NCI-H146 (cell line): Measurements from ENCODE around the gene DMAC2L.
"Not testable (repeated sequence)": the region's sequence is repeated elsewhere in the genome, so short reads cannot be mapped to it uniquely, and the experiment has no call there.

Source experiments
- DNase-seq: peaks from one replicate; lab custom pipeline; 2025; lab: John Stamatoyannopoulos, UW

DMAC2L gene, protein sequence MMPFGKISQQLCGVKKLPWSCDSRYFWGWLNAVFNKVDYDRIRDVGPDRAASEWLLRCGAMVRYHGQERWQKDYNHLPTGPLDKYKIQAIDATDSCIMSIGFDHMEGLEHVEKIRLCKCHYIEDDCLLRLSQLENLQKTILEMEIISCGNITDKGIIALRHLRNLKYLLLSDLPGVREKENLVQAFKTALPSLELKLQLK

DNA sequence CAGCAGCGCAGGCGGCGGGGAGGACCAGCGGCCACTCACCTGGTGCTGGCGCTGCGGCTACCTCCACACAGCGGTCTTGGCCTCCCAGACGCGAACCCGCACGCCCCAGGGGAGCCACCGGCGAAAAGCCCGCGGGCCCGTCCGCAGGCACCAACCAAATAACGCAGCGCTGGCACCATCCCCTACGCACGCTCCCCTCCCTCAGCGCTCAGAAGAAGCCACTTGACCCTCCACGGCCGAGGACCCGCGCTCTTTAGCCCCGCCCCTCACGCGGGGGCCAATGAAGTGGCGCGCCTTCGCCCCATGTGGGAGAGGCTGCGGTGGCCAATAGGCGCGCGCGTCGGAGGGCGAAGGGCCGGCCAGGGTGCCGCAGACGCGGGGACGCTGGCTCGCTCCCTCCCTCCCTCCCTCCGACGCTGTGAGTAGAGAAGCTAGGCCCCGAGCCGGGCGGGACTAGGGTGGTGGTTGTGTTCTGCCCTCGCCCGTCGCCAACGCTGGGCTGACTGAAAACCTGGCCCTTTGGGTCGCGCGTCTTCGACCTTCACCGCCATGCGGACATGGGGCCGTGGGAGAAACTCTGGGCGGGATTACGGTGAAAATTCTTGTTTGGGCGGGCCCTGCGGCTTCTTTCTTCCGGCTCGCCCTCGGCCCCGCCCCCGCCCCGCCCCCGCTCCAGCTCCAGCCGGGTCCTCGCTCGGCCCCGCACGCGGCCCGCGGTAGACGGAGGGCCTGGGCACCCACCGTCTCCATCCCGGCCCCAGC lies at the start of gene DMAC2L, which contains the start of gene L2HGDH:
TSS of gene DMAC2L (plus strand) at position 353 of the 762 bp plus-strand sequence. CDS start 9,164 bp downstream, outside the sequence.
TSS of gene L2HGDH (minus strand) at position 258 of the 762 bp plus-strand sequence. CDS start at position 179, 79 bp downstream.
- peak; percentile 96 for DNase-seq

DNA sequence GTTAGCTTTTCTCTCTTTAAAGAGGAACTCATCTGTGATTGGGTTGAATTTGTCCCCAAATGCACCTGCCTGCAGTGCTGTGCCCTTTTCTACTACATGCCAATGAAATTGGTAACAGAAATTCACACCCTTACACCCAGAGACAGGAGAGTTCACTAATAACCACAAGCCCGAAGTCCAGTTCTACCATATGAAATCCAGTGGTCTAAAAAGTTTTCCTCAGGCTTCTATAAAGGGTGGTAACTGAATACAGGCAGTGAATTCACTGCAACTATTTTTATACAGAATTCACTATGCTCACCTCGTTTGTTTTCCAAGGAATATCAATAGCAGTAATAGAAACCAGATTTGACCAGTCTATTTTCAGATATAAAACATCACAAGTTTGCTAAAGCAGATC lies 49.3 kb upstream of the DMAC2L start:
- DNase-seq = no peak

DNA sequence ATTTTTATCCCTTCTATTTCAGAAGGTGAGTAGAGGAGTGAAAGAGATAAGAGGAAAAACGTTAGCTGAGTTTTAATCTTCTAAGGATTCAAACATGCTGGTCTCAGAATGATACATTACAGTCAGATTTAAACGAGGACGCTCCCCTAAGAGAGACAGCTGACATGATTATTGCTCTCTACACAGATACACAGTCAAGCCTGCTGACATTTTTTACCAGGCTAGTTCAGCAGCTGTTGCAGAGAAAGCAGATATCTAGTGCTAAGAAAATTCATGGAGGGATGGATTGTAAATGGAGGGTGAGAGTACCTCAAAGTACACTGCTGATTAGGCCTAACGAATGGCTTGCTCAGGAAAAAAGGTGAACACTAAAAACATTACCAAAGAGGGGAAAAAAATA lies 48.8 kb upstream of the DMAC2L start:
- DNase-seq = no peak

DNA sequence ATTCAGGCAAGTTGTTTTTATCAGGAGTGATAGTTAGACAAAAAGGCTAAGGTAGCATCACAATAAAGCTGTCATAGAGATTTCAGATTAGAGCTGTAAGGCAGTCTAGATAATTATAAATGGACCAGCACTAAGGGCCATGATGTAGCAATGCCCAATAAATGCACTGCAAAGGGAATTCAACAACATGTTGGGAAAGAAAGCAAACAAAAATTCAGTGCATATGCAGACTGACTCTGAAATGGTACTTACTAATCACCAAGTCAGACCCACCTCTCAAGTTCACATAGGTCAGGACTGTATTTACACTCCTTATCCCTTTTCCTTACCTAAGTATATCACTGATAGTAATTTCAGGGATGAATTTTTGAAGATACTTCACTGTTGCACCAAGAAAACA lies 47.1 kb upstream of the DMAC2L start:
- no peak for DNase-seq

DNA sequence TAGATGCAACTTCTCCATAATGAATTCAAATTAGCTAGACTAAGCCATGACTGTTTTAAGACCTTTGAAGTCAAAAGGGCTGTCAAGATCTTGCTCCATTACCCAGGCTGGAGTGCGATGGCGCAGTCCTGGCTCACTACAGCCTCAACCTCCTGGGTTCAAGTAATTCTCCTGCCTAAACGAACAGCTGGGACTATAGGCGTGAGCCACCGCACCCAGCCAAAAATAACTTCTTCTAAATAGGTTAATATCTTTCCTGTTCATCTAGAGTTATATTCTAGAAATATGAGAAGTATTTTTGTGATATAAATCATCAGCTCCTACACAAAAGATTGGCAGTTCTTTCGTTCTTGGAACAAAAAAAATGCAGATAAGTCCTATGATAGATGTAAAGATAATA lies 41.2 kb upstream of the DMAC2L start:
- DNase-seq = no peak

DNA sequence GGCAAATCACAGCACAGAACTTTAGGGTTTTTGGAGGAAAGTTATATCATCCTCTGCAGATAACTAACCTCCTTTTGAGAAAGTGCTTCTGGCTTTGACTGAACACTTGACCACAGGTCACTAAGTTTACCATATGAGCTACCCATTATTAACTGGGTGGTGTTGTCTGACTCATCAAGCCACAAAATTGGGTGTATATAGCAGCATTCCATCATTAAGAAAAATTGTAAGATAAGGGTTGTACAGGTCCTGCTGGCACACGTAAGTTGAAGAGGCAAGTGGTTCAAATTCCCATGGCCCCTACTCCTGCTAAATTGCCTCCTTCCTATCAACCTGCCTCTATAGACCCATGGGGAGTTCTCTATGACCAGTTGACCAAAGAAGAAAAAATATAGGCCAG lies 39.6 kb upstream of the DMAC2L start:
- no peak for DNase-seq

DNA sequence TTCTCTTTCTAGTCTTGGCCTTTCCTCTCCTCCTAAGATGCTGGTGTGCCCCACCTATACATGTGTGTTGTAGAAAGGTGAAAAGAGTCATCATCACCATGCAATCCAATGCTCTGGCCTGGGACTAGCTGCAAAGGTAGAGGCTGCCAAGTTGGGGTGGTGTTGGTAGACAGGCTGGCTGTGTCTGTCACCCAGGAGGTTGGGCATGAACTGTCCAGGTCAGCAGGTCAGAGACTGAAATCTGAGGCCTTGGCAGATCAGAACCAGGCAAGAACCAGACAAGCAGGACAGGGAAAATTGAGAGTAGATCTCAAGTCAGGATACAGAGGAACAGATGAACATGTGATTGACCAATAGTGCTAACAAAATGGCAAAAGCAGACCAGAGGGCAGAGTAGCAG lies 26.3 kb upstream of the DMAC2L start:
- DNase-seq = no peak

DNA sequence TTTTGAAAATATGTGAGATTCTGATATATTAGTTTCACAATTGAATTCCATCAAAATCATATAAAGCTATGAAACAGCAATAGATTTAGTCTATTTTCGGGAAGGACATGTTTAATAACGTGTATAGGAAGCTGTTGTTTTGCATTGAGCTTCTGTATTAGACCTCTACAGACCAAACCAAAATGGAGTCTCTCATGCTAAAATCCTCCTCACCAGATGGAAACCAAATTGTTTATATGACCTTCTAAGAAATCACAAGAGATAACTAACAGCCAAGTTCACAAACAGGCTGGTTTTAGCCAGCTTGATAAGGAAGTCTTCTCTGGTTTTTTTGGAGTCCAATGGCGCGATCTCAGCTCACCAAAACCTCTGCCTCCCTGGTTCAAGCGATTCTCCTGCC lies 24.0 kb upstream of the DMAC2L start:
- DNase-seq = no peak

DNA sequence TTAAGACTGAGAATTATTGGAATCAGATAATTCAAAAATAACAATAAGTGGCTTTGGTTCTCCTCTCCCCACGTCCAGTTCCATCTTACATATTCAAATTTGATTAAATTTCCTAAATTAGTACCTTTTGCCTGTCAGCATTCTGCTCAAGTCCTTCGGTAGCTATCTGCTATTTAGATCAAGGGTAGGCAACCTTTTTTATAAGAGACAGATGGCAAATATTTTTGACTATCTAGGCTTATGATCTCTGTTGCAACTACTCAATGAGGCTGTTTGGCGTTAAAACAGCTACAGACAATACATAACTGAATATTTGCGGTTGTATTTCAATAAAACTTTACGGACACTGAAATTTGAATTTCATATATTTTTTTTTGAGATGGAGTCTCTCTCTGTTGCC lies 21.8 kb upstream of the DMAC2L start:
- no peak for DNase-seq

DNA sequence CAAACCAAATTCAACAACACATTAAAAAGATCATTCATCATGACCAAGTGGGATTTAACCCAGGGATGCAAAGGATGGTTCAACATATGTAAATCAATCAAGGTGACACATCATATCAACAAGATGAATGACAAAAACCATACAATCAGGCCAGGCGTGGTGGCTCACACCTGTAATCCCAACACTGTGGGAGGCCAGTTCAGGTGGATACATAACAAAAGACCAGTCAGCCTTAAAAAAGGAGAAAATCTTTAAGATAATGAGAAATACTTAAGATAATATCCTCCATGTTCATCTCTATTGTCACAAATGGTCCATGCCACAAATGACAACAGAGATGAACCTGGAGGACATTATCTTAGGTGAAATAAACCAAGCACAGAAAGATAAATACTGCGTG lies 12.5 kb upstream of the DMAC2L start:
- DNase-seq = no peak

DNA sequence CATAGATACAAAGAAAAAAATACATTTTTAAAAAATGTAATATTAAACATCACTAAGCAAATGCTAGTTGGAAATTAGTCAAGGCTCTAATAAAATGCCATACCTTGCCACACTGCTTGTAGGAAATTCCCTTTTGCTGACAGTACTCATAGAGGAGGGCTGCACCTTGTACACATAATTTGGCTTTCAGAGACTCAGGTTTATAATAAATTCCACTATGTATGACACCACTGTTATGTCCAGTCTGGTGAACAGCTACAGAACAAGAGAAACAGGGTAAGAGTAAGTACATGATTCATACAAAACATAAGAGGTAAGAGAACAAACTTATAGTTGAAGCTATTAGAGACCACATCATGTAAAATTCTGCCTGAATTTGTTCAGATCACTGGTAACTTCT lies 10.2 kb upstream of the DMAC2L start:
- DNase-seq = no peak

DNA sequence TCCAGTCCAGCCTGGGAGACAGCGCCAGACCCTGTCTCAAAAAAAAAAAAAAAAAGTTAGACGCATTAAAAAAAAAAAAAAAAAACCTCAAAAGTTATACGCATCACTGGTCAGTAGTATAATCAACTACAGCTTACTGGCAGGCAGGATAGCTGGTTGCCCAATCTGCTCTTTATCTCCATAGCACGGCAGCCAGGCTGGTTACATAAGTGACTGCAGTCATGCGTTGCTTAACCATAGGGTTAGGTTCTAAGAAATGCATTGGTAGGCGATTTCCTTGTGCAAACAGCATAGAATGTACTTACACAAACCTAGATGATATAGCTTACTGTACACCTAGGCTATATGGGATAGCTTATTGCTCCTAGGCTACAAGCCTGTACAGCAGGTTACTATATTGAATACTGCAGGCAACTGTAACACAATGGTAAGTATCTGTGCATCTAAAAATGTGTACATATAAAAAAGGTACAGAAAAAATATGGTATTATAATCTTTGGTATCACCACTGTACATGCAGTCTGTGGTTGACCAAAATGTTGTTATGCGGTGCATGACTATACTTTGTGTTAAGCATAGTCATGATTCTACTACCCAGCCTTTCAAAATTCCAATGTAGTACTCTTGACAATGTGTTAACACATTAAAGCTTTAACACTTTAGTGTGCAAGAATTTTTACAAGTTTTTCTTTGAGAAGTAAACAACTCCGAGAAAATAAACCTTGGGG lies 8.2 kb upstream of the DMAC2L start:
- DNase-seq = no peak

DNA sequence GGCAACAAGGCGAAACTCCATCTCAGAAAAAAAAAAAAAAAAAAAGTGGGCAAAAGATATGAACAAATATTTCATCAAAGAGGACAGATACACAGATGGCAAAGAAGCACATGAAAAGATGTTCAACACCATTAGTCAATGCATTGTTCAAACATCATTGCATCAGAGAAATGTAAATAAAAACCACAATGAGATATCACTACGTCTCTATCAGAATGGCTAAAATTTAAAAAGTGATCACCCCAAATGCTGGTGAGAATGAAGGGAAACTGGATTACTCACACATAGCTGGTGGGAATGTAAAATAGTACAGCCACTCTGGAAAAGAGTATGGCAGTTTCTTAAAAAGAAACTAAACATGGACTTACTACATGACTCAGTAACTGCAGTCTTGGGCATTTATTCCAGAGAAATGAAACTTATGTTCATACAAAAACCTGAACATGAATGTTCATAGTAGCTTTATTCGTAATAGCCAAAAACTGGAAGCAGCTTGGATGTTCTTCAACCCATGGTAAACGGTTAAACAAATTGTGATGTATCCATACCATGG lies 3.7 kb upstream of the DMAC2L start:
- DNase-seq = no peak

DNA sequence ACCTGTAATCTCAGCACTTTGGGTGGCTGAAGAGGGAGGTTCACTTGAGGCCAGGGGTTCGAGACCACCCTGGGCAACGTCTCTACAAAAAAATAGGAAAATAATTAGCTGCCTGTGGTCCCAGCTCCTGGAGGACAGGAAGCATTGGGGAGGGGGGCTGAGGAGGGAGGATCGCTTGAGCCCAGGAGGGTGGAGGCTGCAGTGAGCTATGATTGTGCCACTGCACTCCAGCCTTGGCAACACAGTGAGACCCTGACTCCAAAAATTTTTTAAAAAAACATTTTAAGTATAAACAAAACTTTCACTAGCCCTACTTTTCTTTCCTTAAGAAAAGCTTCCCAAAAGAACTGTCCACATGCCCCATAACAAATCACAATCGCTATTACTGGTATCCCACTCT lies 1.7 kb upstream of the DMAC2L start:
- no peak for DNase-seq

DNA sequence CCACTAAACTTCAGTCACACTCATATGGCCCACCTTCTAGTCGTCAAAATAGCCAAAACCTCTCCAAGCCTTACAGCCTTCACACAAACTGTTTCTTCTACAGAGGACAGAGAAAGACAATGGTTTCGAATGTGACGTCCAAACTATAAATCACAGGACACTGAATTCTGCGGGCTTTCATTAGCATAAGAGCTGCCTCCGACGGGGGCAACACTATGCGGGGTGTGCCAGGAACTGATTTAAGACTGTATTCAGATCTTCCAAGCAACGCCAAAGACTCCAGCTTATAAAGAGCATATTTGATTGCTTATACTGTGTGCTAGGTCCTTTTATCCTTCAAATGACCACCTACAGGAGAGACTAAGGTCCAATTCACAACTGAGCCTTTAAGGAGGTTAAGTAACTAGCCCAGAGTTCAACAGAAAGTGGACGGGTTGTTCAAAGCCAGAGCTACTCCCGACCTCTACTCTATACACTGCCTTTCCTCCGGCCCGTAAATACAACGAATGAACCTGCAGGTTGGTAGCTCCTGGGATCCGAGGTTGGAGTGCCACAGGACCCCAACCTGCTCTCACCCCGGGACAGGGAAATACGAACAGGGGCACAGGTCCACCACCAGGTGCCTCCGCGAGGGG lies 670 bp upstream of the DMAC2L start:
- peak; percentile 38 for DNase-seq

DNA sequence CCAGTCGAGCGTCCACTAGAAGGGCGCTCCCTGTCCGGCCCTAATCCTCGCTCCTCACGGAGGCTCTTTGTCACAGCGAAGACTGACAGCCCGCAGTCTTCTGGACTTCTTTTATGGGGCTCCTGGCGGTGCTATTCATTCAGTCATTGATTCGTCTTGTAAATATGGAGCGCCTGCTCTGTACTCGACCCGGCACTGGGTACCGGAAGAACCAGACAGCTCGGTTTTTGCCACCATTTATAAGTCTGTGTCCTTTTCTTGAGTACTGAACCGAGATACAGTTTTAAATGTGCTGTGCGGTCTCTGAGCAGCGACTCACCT lies 570 bp downstream of the DMAC2L start:
- DNase-seq = no peak

DNA sequence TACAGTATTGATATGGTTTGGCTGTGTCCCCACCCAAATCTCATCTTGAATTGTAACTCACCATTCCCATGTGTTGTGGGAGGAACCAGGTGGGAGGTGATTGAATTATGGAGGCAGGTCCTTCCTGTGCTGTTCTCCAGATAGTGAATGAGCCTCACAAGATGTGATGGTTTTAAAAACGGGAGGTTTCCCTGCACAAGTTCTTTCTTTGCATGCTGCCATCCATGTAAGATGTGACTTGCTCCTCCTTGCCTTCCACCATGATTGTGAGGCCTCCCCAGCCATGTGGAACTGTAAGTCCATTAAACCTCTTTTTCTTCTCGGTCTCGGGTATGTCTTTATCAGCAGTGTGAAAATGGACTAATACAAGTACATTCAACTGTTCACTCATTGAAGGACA lies 2.0 kb downstream of the DMAC2L start:
- DNase-seq = not testable (repeated sequence)

DNA sequence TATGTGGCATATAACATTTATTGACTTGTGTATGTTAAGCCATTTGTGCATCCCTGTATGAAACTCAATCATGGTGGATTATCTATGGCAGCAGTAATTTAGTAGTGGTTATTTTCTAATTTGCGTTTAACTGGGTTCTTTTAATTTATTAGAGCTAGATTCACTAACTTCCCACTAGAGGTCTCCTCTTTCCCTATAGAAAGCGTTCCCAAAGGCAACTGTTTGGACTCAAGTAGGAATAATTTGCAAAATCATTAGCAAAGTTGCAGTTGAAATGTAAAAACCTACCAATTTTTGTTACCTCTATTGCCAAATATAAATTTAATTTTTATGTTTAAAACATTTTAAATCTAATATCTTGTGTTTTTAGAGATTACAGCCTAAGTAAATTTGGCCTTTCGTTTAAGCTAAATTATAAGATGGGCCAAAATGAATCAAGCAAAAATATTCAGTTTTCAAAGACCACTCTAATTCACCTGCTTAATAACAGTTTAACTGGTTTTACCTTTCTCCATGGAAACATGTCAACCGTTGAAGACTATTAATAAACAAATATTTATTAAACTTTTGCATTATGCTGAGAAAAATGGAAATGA lies 6.0 kb downstream of the DMAC2L start:
- DNase-seq = no peak

DNA sequence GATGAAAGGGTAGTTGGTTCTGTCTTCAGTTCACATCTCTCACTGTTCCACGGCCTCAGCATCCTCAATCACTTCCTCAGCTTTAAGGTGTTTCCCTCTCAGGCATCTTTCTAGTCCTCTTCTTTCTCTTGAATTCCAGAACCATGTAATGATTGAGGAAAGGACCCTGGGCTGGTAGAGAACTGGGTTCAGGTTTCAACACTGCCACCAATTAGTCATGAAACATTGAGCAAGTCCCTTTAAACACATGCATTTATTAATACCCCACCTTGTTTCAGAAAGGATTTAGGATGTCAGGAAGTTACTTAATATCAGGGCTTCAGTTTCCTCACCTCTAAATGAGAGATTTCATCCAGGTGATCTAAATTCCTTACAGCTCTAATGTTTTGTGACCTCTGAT lies 7.2 kb downstream of the DMAC2L start:
- DNase-seq = no peak

DNA sequence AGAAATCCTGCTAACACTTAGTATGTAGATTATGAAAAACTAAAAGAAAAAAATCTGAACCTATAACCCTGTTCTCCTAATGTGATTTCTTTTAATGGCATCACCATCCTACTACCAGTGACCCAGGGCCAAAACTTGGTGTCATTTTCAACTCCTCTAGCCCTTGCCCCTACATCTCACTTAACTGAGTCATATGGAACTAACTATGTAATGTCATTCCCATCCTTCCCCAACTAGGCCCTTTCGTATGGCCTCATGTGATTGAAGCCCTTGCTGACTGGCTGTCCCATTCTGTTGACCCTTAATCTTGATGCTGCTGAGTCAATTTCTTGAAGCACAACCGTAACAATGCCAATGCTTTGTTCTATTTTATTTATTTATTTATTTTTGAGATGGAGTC lies 7.6 kb downstream of the DMAC2L start:
- no peak for DNase-seq

DNA sequence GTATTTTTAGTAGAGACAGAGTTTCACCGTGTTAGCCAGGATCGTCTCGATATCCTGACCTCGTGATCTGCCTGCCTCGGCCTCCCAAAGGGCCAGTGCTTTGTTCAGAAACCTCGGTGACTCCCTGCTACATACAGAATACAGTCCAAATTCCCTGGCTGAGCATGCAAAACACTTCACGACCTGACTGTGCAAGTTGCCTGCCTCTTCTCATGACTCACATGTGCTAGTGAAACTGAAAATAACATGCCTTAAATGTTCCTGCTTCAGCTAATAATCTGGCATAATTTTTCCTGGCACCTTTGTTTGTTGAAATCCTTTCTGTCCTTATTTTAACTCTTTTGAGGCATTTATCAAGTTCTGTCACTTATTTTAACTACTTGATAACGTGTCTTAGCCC lies 8.2 kb downstream of the DMAC2L start:
- no peak for DNase-seq

DNA sequence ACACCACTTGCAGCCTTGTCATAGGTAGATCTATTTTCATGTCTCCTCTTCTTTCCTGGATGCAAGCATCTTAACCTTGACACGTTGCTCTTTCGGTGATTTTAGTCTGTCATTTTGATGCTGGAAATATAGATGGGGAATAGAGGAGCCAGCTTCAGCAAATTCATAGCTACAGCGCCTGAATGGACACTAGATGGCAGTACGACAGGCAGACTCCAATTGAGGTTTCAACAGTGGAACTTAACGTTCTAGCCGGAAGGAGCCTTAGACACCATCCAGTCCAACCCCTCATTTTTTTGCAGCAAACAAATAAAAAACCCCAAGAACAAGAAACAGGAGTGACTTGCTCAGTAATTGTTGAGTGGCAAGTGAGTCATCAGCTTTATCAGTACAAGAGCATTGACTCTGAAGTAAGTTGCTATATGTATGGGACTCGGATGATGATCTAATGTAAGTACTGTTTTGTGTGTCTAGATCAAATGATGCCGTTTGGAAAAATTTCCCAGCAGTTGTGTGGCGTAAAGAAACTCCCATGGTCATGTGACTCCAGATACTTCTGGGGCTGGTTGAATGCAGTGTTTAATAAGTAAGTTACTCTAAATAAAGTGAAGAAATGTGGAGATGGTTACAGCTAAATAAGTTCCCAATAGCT lies 9.0 kb downstream of the DMAC2L start:
- peak; percentile 71 for DNase-seq
